Tibial nerve (tissue), 3 donors: ENCODE results near the gene MLEC.

Experiments
- POLR2A ChIP-seq, 2 donors: fragments of 450-650 bp; IDR thresholded peaks; one replicate each; pipeline ENCODE4 v1.6.1; 2017; ENCODE audit warnings: antibody characterized with exemption in 2 of 2, mild to moderate bottlenecking in 2 of 2, moderate library complexity in 2 of 2
- TF ChIP-seq, protein P1 (sequence below), 5 experiments: fragments of 200-600 bp in 3 of 5; fragments of 450-650 bp in 2 of 5; sonication (generic) in 3 of 5; IDR thresholded peaks; one replicate each; pipeline ENCODE4 v1.5.1; 2016 to 2019; ENCODE audit warnings: antibody characterized with exemption in 5 of 5, mild to moderate bottlenecking in 3 of 5, moderate library complexity in 2 of 5

DNA sequence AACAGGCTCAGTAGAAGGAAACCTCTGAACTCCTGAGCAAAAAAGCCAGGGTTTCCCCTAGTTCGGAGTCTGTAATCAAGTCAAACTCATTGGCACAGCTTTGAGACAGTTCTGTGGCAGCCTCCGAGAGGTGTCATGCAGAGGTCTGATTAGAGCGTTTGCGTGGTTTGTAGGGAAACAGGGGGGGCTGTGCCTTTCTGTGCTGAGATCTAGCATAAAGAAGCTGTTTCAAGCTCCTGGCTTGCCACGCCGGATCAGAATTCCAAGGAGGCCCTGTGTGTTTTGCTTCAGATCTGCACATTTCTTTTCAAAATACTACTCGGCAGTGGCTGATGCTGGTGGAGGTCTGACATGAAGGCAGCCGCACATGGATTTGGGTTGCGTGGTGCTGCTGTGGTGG lies 44.8 kb upstream of the MLEC start:
- TF ChIP-seq, protein P1, sequence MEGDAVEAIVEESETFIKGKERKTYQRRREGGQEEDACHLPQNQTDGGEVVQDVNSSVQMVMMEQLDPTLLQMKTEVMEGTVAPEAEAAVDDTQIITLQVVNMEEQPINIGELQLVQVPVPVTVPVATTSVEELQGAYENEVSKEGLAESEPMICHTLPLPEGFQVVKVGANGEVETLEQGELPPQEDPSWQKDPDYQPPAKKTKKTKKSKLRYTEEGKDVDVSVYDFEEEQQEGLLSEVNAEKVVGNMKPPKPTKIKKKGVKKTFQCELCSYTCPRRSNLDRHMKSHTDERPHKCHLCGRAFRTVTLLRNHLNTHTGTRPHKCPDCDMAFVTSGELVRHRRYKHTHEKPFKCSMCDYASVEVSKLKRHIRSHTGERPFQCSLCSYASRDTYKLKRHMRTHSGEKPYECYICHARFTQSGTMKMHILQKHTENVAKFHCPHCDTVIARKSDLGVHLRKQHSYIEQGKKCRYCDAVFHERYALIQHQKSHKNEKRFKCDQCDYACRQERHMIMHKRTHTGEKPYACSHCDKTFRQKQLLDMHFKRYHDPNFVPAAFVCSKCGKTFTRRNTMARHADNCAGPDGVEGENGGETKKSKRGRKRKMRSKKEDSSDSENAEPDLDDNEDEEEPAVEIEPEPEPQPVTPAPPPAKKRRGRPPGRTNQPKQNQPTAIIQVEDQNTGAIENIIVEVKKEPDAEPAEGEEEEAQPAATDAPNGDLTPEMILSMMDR (IDR thresholded peaks at IDR 0.05), result no peak
- no peak for TF ChIP-seq POLR2A (IDR thresholded peaks at IDR 0.05)
